Measurements from ENCODE around the gene GPR39. TPM values are rescaled to one million over a fixed set of nuclear protein-coding genes. Genes with fewer than 3 reads are reported as not detected.

GPR39 gene
- total RNA-seq, 2 experiments from 2014 or later = not detected

DNA sequence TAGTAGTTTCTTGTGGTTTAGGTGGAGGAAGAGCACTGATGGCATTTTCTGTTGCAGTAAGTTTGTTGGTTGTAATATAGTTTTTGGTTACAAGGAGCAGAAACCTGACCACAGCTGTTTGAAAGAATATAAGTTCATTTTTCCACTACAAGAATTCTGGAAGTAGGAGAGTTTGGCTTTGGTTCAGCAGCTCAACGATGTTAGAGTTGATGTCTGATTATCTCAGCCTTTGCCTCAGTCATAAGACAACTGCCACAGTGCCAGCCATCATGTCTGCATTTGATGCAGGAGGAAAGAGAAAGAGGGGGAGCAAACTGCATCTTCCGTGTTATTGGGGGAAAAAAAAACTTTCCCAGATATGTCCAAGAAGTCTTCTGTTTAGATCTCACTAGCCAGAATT, 134.3 kb downstream of the GPR39 start:
- no peaks in the 10 kb centered on the region for H3K36me3 Mint-ChIP-seq (ENCODE audit: low read depth)
- ChIA-PET POLR2A (no interaction called here), CTCF (no interaction called here)
- H3K4me1 Mint-ChIP-seq = no peaks in the 10 kb centered on the region
- no peak for DNase-seq
- H3K27ac Mint-ChIP-seq = no peak overlapping the region
- no peaks in the 10 kb centered on the region for H3K27me3 Mint-ChIP-seq
- no peak overlapping the region for H3K4me3 Mint-ChIP-seq
- H3K9me3 Mint-ChIP-seq = no peaks in the 10 kb centered on the region

DNA sequence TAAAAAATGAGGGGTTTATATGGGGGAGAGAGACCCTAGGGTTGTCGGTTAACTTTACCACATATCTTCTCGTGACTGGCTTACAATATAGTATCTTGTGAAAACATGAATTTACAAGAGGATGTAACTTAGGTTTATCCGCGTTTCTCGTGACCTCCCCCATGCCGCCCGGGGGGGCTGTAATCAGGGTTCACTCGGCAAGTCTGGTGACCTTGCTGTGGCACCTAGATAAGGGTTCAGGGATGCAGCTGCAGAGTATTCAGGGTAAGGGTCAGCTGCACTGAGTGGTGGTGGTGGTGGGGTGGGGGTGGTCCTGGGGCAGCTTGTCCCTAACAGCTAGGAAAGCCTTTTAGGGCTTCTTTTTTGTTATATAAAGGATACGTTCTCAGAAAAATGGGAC, 141.1 kb downstream of the GPR39 start:
- H3K4me3 Mint-ChIP-seq = no peak overlapping the region
- no peaks in the 10 kb centered on the region for H3K4me1 Mint-ChIP-seq
- H3K36me3 Mint-ChIP-seq (ENCODE audit: low read depth) = no peaks in the 10 kb centered on the region
- ChIA-PET POLR2A (no interaction called here), CTCF (interaction anchor here (3.2 kb wide), 1 partner anchor 10 kb away, joined by 9 read pairs; no protein-coding TSS in a partner anchor)
- peaks cover 3% of the 10 kb centered on the region for H3K9me3 Mint-ChIP-seq
- no peak overlapping the region for H3K27ac Mint-ChIP-seq
- no peaks in the 10 kb centered on the region for H3K27me3 Mint-ChIP-seq
- DNase-seq = no peak

- no peak for DNase-seq
- no peak overlapping the region for H3K4me3 Mint-ChIP-seq
- ChIA-PET POLR2A (no interaction called here), CTCF (no interaction called here)
- H3K9me3 Mint-ChIP-seq = peaks cover 3% of the 10 kb centered on the region
- H3K4me1 Mint-ChIP-seq = no peaks in the 10 kb centered on the region
- H3K27ac Mint-ChIP-seq = no peak overlapping the region
- no peaks in the 10 kb centered on the region for H3K27me3 Mint-ChIP-seq
- no peaks in the 10 kb centered on the region for H3K36me3 Mint-ChIP-seq (ENCODE audit: low read depth)
These were observed 142.7 kb downstream of the GPR39 start for GRCh38 chr2:132559326-132559725.

GRCh38 chr2:132559921-132560320, 143.3 kb downstream of the GPR39 start:
- H3K4me1 Mint-ChIP-seq = no peaks in the 10 kb centered on the region
- CTCF ChIA-PET = no interaction called here

DNA sequence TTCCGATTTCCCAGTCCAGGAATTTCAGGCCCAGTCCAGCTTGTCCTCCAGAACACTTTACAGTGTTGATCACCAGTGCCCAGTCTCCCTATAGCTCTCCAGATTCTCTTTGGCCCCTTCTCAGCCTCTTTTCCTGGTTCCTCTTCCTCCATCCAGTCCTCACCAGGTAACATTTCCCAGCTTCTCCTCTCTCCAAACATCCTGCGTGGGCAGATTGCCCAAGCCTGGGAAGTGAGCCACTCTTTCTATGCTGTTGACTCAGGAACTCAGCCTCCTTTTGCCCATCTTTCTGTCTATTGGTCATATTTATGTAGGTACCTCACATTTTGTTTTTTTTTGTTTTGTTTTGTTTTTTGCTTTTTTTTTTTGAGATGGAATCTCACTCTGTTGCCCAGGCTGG, 144.0 kb downstream of the GPR39 start:
- no peak overlapping the region for H3K4me3 Mint-ChIP-seq
- no peak for DNase-seq
- H3K36me3 Mint-ChIP-seq (ENCODE audit: low read depth) = no peaks in the 10 kb centered on the region
- peaks cover 7% of the 10 kb centered on the region for H3K9me3 Mint-ChIP-seq
- H3K27me3 Mint-ChIP-seq = no peaks in the 10 kb centered on the region
- H3K4me1 Mint-ChIP-seq = no peaks in the 10 kb centered on the region
- CTCF ChIA-PET = no interaction called here
- POLR2A ChIA-PET = no interaction called here
- H3K27ac Mint-ChIP-seq = no peak overlapping the region

More at GRCh38 chr2:132559921-132560320, 143.3 kb downstream of the GPR39 start:
- H3K4me3 Mint-ChIP-seq = no peak overlapping the region
- DNase-seq = no peak
- POLR2A ChIA-PET = no interaction called here
- H3K27ac Mint-ChIP-seq = no peak overlapping the region
- no peaks in the 10 kb centered on the region for H3K36me3 Mint-ChIP-seq (ENCODE audit: low read depth)
- H3K27me3 Mint-ChIP-seq = no peaks in the 10 kb centered on the region
- H3K9me3 Mint-ChIP-seq = peaks cover 4% of the 10 kb centered on the region

- H3K9me3 Mint-ChIP-seq = peaks cover 7% of the 10 kb centered on the region
- POLR2A ChIA-PET = no interaction called here
- no peak overlapping the region for H3K4me3 Mint-ChIP-seq
- no peak for DNase-seq
- no peaks in the 10 kb centered on the region for H3K36me3 Mint-ChIP-seq (ENCODE audit: low read depth)
- CTCF ChIA-PET = no interaction called here
- H3K4me1 Mint-ChIP-seq = no peaks in the 10 kb centered on the region
- no peak overlapping the region for H3K27ac Mint-ChIP-seq
- H3K27me3 Mint-ChIP-seq = no peaks in the 10 kb centered on the region
These were observed 145.6 kb downstream of the GPR39 start for GRCh38 chr2:132562245-132562644.

GRCh38 chr2:132564065-132564464, 147.5 kb downstream of the GPR39 start:
- no peaks in the 10 kb centered on the region for H3K27me3 Mint-ChIP-seq
- H3K27ac Mint-ChIP-seq = no peak overlapping the region
- ChIA-PET POLR2A (no interaction called here), CTCF (interaction anchor here (2.2 kb wide), 1 partner anchor 17 kb away, joined by 7 read pairs; no protein-coding TSS in a partner anchor)
- DNase-seq = no peak
- no peaks in the 10 kb centered on the region for H3K36me3 Mint-ChIP-seq (ENCODE audit: low read depth)
- peaks cover 12% of the 10 kb centered on the region for H3K9me3 Mint-ChIP-seq
- no peak overlapping the region for H3K4me3 Mint-ChIP-seq
- H3K4me1 Mint-ChIP-seq = no peaks in the 10 kb centered on the region

DNA sequence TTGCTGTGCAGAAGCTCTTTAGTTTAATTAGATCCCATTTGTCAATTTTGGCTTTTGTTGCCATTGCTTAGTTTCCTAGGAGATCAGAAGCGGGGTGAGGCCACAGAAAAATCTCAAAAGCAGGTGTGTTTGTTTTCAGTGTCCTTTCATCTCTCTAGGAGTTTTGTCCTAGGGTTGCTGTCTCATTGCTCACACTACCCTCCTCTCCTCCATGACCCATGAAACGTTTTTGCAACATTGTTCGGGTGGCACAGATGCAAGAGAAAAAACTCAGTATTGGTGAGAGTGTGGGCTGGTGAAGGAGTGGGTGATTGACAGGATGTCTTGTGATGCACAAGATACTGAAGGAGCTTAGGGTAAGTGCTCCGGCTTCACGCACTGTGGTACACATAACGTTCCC, 149.8 kb downstream of the GPR39 start:
- POLR2A ChIA-PET = no interaction called here
- Mint-ChIP-seq H3K27me3 (no peaks in the 10 kb centered on the region), H3K4me3 (no peak overlapping the region), H3K4me1 (no peaks in the 10 kb centered on the region), H3K27ac (no peak overlapping the region), H3K9me3 (peaks cover 9% of the 10 kb centered on the region), H3K36me3 (ENCODE audit: low read depth) (no peaks in the 10 kb centered on the region)
- DNase-seq = no peak
- CTCF ChIA-PET = no interaction called here

GRCh38 chr2:132567682-132568081, 151.1 kb downstream of the GPR39 start:
- ChIA-PET POLR2A (no interaction called here), CTCF (no interaction called here)
- no peaks in the 10 kb centered on the region for H3K27me3 Mint-ChIP-seq
- no peak overlapping the region for H3K4me3 Mint-ChIP-seq
- H3K9me3 Mint-ChIP-seq = peaks cover 13% of the 10 kb centered on the region
- H3K27ac Mint-ChIP-seq = no peak overlapping the region
- DNase-seq = no peak
- no peaks in the 10 kb centered on the region for H3K36me3 Mint-ChIP-seq (ENCODE audit: low read depth)
- no peaks in the 10 kb centered on the region for H3K4me1 Mint-ChIP-seq

- H3K9me3 Mint-ChIP-seq = peaks cover 13% of the 10 kb centered on the region
- H3K4me3 Mint-ChIP-seq = no peak overlapping the region
- DNase-seq = no peak
- H3K27ac Mint-ChIP-seq = no peak overlapping the region
- ChIA-PET POLR2A (no interaction called here), CTCF (no interaction called here)
- H3K36me3 Mint-ChIP-seq (ENCODE audit: low read depth) = no peaks in the 10 kb centered on the region
- H3K4me1 Mint-ChIP-seq = no peaks in the 10 kb centered on the region
- no peaks in the 10 kb centered on the region for H3K27me3 Mint-ChIP-seq
These were observed 152.1 kb downstream of the GPR39 start for GRCh38 chr2:132568656-132569055.

DNA sequence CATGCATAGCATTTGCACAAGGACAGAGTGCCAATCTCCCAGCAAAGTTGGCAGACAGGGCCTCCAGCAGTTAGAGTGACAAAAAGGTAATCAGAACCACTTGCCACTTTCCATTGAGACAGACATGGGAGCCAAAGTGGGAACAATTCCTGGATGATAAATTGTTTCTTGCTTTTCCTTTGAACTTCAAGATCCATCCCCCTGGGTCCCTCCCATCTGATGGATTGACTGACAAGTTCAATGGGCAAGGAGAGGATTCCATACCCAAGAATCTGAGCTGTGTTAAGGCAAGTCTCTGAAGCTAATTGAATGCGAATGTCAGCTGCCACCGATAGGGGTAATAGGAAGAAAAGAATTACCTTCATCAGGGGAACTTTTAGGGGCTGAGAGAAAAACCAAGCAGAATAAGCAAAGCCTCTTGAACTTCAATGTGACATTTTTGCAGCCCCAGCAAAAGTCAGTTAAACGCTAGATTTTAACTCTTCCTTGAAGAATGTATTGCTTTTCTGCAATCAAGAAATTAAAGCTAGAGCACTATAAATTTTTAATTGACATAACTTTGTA, 156.9 kb downstream of the GPR39 start:
- no peak for DNase-seq
- no peak overlapping the region for H3K4me3 Mint-ChIP-seq
- ChIA-PET POLR2A (no interaction called here), CTCF (no interaction called here)
- no peak overlapping the region for H3K27ac Mint-ChIP-seq
- H3K27me3 Mint-ChIP-seq = no peaks in the 10 kb centered on the region
- no peaks in the 10 kb centered on the region for H3K4me1 Mint-ChIP-seq
- no peaks in the 10 kb centered on the region for H3K36me3 Mint-ChIP-seq (ENCODE audit: low read depth)
- peaks cover 4% of the 10 kb centered on the region for H3K9me3 Mint-ChIP-seq

DNA sequence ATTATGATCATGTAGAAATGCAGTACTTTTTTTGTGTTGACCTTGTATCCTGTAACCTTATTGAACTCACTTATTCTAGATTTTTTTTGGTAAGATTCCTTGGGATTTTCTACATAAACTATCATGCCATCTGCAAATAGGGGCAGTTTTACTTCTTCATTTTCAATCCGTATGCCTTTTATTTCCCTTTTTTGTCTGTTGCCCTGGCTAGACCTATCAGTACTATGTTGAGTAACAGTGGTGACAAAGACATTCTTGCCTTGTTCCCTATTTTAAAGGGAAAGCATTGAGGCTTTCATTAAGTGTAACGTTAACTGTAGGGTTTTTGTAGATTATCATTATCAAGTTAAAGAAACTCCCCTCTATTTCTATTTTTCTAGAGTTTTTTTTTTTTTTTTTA, 161.1 kb downstream of the GPR39 start:
- Mint-ChIP-seq H3K9me3 (no peaks in the 10 kb centered on the region), H3K4me3 (no peak overlapping the region), H3K4me1 (no peaks in the 10 kb centered on the region), H3K36me3 (ENCODE audit: low read depth) (no peaks in the 10 kb centered on the region), H3K27ac (no peak overlapping the region), H3K27me3 (no peaks in the 10 kb centered on the region)
- DNase-seq = no peak
- ChIA-PET POLR2A (no interaction called here), CTCF (no interaction called here)

DNA sequence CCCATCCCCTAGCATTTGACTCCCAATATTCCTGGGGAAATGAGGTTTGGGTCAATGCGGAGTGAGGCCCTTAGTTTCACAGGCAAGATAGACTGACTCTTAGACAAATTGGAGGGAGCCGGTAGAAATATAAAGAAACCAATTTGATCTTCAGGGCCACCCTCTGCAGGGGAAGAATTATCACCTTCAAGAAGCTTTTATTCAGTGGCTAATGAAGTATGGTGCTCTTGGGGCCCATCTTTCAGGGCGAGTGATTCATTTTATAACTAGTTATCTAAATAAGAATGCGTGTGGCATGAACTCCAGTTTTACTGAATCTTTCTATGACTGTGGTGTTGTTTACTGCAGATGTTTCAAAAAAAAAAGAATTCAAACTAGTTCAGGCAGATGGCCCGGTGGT, 165.0 kb downstream of the GPR39 start:
- CTCF ChIA-PET = no interaction called here
- Mint-ChIP-seq H3K27me3 (no peaks in the 10 kb centered on the region), H3K36me3 (ENCODE audit: low read depth) (no peaks in the 10 kb centered on the region), H3K4me3 (no peak overlapping the region), H3K27ac (no peak overlapping the region), H3K4me1 (no peaks in the 10 kb centered on the region), H3K9me3 (no peaks in the 10 kb centered on the region)
- no peak for DNase-seq
- POLR2A ChIA-PET = no interaction called here

DNA sequence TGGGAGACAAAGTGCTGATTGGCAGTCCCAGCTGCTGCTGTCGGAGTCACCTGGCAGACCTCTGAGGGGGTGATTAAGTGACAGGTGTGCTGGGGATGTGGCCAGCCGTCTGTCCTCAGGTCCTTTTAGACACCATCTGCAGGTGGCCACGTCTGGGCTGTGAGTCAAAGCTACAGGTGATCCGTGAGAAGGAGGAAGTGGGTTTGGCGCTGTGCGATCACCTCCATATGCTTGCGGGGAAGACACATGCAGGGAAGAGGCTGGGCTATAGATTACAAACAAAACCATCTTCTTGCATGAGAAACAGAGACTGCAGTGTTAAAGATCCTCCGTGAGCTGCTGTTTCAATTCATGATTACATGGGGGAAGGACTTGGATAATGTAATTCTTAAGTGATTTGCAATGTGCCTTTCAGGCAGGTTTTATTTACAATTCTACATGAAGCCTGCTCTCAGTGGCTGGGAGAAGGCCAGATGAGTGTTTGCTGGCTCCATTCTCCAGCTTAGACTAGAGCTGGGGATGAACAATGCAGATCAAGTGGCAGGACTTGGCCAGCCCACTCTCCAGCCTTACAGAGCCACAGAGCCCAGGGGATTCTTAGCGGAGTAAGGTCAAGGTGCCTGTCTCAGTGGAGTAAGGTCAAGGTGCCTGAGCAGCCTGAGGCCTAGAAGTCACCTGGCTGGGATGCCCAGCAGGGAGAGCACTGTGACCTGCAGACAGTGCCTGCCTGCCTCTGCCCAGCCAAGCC, 165.6 kb downstream of the GPR39 start:
- no peak overlapping the region for H3K27ac Mint-ChIP-seq
- no peaks in the 10 kb centered on the region for H3K36me3 Mint-ChIP-seq (ENCODE audit: low read depth)
- no peaks in the 10 kb centered on the region for H3K4me1 Mint-ChIP-seq
- no peak for DNase-seq
- no peaks in the 10 kb centered on the region for H3K9me3 Mint-ChIP-seq
- ChIA-PET CTCF (no interaction called here), POLR2A (no interaction called here)
- no peaks in the 10 kb centered on the region for H3K27me3 Mint-ChIP-seq
- H3K4me3 Mint-ChIP-seq = no peak overlapping the region

All from activated CD4-positive, alpha-beta memory T cell treated with anti-CD3 and anti-CD28 coated beads, Interleukin-2, amount 10 ng/mL, durations not matched to agents 7 days and 5 days (primary cell).